HG02571 (cell line): Measurements from ENCODE around the gene ACSF3.
A peak's percentile ranks its signal among the peaks of the same experiment; 100 is the strongest.

Experiments
- ATAC-seq: cut with Tn5 transposase; IDR thresholded peaks from one replicate; pipeline ENCODE4 v1.9.1; 2021; ENCODE audit warnings: mild to moderate bottlenecking, moderate library complexity; ENCODE audit not compliant: unreplicated experiment

The ACSF3 gene

DNA sequence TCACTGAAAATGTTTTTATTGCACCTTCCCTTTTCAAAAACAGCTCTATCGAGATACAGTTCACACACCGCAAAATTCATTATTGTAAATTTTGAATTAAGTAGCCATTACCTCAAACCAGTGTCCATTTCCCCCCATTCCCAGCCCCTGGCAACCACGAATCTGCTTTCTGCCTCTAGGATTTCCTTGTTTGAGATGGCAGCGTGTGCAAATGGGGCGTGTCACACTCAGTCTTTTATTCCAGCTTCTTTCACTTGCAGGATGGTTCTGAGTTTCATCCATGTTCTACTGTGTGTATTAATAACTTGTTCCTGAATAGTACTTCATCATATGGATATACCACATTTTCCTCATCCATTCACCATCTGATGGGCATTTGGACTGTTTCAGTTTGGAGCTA lies 14.8 kb downstream of the ACSF3 start:
- ATAC-seq = no peak

DNA sequence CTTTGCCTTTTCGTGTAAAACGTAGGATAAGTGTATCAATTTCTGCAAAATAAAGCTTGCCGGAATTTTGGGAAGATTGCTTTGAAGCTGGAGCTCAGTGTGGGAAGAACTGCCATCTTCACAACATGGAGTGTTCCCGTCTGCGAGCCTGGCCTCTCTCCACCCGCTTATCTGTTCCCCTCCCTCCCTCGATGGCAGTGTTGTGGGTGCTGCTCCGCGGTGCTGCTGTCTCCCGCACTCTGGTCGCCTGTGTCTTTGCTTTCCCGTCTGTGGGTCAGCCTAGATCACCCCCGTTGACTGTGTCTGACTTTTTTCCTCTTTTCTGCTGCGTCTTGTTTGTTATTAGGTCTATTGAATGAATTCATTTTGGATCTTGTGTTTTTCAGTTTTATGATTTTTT lies 17.0 kb downstream of the ACSF3 start:
- no peak for ATAC-seq

DNA sequence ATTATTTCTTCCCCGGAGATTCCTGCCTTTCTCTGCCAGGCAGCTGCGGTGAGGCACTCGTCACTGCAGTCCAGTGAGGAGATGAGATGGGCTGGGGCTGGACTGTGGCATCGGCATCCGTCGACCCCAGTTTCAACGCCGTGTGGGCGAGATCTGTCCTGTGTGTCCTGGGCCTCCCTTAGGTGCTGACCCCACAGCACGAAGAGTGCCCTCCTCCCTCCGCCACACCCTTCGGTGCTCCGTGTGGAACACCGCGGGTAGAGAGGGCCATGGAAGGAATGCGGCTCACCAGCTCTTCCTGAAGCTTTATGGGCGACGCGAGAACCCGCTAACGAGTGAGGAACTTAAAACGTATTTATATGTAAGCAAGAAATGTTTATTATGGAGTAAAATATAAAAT lies 17.6 kb downstream of the ACSF3 start:
- ATAC-seq = no peak

DNA sequence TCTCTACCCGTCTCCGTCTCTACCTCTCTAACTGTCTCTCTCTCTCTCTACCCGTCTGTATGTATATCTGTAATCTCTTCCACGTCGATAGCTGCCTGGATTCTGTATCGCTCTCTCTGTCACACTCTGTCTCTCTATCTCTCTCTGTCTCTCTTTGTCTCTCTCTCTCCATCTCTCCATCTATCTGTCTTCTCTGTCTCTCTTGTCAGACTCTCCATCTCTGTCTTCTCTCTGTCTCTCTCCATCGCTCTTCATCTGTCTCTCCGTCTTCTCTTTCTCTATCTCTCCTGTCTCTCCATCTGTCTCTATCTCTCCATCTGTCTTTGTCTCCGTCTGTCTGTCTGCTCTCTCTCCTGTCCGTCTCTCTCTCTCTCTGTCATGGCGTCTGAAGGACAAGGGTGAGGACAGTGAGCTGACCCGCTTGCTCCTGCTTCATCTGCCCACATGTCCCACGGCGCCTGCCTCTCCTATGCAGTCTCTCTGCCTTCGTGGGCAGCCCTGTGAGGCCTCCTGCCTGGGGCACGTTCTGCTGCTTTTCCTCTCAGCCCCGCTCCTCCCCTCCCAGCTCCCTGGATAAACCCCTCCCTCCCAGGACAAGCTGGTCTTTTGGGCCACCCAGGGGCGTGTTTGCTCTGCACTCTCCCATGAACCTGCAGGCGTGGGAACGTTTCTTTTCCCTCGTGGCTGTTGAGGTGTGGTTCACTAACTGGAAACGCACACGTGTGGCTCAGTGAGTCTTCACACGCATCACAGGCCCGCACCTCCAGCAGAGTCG lies 18.9 kb downstream of the ACSF3 start:
- no peak for ATAC-seq

DNA sequence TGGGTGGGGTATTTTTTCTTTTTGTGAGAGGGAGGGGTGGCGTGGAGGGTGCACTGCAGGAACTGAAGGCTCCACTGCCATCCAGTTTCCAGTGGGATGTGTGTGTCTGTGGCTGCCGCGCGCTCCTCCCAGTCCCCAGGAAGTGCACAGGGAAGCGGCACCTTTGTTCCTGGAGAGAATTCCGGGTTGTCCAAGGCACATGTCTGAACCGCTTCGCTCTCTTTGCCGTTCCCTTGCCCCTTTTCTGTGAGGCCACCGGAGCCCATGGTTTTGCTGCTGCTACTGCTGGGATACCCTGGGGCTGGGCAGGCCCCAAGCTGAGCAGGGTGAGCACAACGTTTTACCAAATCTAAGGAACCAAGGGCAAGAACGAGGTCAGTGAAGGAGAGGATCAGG lies 19.5 kb downstream of the ACSF3 start:
- no peak for ATAC-seq

DNA sequence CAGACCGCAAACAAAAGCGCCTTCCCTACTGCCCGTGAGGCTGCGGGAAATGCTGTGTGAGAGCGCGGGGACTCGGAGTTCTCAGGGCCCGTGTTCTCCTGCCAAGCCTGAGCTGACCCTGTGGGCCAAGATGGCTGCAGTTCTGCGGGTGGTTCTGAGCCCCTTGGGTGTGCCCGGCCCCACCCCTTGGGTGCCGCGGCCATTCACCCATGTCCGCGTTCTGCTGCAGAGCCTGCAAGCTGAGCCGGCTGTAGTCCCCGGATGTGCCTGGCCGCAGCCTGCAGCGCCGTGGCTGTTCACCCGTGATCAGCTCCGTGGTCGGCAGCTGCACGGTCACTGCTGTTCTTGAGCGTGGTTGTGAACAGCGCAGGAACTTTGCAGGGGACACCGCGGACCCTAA lies 20.0 kb downstream of the ACSF3 start:
- ATAC-seq = no peak

DNA sequence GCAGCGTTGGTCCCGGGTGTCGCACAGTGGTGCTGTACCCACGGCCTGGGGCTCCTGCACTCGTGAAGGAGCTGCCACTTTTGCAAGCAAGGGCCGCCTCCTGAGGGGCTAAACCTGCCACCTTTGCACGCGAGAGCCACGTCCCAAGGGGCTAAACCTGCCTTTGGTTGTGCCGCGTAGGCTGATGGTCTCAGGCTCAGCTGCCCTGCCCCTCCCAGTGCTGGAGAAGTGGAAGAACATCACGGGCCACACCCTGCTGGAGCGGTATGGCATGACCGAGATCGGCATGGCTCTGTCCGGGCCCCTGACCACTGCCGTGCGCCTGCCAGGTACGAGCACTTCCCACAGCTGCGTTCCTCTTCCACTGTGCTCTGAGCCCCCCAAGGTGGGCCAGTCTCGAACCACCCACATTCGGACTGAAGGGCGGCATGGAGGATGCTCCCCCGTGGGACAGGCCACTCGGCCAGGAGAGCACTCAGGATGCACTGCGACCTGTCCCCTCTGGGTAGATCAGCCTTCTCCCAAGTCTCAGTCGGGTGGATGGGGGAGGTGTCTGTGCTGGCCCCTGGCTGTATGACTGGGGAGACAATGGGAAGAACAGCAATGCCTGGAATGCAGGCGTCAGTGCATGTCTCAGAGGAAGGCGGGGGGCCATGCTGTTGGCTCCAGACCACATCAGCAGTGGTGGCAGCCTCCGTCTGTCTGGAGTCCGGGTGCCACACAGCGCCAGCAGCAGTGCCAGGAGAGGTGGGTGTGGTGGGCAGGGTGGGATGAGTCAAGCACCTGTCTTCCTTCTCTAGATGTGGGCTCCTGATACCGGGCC lies 20.7 kb downstream of the ACSF3 start:
- ATAC-seq = no peak

DNA sequence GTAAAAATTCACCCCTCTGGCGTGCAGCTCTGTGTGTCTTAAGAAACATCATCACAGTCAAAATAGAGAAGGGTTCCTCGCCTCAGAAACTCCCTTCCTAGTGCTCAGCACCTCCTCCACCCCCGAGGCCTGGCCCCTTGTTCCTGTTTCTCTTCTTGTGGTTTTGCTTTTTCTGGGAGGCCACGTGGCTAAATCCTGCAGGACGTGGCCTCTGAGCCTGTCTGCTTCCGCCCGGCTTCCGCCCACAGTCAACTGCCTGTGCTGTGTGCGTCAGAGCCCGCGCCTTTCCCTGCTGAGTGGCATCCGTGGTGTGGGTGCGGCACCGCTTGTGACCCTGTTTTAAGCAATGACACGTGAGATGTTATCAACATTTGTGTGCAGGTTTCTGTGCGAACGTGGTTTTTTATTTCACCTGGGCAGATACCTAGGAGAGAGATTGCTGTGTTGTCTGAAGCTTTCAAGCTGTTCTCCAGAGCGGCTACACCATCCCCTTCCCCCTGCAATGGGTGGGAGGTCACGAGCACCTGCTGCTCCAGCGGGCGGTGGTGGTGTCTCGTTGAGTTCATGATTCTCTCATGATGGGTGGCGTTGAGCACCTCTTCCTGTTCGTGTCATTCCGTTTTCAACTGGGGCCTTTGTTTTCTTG lies 21.7 kb downstream of the ACSF3 start:
- peak; percentile 60 for ATAC-seq

DNA sequence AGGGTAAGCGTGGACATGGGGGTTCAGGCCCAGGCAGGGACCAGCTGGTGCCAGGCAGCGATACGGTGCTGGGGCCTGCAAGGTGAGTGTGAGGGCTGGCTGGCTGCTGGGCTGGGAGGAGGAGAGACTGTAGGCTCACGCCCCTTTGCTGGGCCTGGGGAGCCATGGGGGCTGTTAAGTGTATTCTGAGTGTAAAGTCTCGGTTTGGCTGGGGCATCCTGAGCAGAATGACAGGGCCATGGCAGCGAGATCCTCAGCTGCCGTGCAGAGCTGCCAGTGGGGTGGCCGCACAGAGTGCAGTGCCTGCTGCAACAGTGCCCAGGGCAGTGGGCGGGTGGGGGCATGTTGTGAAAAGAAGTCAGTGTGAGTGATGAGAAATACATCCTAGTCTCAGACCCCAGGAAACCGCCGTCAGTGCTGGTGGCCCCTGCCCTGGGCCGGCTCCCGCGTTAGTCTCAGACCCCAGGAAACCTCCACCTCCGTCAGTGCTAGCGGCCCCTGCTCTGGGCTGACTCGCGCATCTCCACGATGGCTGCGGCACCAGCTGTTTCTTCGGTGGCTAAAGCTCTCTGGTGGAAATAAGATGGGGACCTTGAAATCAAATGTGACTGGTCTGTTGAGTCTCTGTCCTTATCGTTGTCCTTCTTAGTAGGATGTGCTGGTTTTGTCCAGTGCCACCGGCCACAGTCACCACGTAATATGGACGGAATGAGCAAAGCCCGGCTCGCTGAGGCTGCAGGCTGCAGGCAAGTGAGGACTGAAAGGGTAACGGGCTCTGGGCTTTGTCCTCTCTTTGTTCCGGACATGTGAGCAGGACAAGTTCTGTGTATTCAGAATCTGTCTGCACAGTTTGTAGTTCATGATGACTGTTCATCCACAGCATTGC lies 22.9 kb downstream of the ACSF3 start:
- ATAC-seq = no peak

DNA sequence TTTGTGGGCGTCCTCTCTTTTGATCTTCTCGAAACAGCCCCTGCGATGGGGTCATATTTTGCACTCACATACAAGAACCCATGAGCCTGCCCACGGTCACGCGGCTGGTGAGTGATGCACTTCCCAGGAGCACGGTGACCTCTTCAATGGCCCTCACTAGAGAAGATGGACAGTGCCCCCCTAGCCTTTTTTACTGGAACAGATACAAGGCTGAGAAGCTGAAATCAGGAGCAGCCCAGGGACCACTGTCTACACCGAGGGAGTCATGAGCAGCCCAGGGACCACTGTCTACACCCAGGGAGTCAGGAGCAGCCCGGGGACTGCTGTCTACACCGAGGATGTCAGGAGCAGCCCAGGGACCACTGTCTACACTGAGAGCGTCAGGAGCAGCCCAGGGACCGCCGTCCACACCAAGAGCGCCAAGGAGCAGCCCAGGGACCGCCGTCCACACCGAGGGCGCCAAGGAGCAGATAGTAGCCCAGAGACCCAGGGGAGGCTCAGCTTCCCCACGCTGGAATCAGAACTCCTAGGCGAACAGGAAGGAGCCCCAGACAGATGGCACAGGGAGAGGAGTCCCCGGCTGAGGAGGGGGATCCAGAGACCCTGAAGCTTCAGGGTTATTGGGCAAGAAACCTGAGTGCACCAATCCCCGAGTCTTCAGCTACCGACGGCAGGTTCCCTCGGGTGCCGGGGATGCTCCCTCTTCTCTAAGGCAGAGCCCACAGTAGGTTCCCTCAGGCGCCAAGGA lies 23.7 kb downstream of the ACSF3 start:
- ATAC-seq = no peak

DNA sequence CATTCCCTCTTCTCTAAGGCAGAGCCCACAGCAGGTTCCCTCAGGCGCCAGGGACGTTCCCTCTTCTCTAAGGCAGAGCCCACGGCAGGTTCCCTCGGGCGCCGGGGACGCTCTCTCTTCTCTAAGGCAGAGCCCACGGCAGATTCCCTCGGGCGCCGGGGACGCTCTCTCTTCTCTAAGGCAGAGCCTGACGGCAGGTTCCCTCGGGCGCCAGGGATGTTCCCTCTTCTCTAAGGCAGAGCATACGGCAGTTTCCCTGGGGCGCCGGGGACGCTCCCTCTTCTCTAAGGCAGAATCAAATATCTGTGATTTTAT lies 24.3 kb downstream of the ACSF3 start:
- no peak for ATAC-seq

DNA sequence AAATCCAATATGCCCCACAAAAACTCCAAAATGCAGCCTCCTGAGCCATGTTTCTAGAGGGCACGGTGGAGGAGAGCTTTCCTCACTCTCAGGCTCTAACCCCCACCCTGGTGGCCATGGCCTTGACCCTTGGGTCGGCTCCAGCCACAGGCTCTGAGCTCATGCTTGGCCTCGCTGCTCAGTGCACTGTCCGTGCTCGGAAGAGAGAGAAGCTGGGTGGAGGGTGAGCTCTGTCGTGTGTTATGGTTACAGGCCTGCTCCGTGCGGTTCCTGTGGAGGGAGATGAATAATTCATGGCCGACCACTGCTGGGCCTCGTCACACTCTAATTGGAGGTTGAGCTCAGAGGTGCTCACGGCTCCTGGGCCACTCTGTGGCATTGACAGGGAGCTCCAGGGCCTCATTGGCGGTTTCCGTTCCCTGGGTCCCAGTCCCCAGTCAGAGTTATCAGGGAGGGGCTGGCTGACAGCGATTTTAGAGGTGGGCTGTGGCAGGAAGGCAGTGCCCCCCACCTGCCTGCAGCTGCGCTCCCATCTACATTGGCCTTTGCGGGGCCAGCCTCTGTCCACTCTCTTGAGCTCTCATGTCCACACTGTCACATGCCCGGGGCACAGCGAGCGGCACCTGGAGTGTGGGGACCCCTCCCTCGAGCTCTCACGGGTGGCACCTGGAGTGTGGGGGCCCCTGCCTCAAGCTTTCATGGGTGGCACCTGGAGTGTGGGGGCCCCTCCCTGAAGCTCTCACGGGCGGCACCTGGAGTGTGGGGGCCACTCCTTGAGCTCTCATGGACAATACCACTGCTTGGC lies 24.9 kb downstream of the ACSF3 start:
- ATAC-seq = no peak

DNA sequence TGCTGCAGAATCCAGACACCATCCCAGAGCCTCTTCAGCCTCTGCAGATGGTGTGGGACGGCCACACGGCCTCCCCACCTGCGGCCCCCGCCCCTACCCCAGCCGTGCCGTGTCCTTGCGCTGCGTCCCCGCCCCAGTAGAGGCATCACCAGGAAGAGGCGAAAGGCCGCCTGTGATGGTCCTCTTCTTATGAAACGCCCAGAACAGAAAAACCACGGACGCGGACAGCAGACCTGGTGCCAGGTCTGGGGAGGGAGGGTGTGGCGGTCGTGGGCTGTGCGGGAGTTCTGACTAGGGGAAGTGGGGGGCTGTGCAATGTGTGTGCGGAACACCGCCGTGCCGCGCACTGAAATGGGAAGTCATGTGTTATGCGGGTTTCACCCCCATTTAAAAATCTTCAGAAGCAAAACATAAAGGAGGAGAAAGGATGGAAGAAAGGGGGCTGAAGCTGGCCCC lies 25.5 kb downstream of the ACSF3 start:
- ATAC-seq = no peak

DNA sequence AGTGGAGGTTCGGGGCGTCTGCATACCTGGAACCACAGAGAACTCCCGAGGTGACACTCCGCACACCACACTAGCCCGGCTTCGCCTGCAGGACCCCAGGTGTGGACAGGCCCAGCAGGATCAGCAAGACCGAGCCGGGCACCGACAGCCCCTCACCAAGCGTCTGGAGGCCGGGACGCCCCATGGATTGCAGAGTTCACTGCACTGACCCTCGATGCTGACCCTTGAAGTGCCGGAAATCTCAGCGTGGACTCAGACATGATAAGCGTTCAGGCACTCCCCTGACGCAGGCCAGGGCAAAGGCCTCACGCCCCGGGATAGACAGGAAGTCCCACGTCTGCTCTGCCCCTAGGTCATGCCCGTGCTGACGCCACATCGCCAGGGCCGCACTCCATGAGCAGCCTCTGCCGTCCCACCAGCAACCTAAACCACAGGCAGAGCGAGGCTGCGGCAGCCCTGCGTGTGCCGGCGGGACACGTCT lies 26.0 kb downstream of the ACSF3 start:
- no peak for ATAC-seq

DNA sequence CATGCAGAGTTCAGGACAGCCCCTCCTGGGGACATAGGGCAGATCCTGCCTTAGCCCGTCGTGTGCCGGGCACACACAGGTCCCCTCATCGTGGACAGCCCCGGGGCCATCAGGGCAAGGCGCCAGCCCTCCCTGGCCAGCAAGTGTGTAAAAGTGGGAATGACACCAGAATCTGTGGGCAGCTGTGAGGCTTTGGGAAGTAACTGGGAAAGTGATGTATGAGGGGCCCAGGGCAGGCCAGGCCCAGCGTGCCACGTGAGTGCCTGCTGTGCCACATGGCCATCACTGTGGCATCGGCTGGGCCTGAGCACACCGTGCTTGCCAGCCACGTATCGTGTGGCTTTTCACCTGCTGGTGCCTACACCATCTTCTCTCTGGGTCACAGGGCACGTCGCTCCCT lies 26.6 kb downstream of the ACSF3 start:
- ATAC-seq = no peak

DNA sequence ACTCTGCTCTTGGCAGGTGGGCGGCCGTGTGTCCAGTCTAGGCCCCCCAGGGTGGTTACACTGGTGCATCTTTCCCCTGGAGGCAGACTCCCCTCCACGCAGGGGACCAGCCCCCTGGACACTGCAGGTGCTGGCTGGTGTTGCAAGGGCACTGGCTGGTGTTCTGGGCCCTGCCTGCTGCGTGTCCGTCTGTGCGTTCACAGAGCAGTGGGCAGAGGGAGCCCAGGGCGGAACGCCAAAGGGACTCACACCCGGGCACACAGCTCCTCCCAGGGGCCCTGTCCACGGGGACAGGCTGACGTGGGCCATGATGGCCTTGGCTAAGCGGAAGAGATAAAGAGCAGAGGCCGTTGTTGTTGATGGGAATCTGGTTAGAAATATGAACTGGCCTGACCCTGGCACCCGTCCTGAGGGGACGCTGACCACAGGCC lies 27.3 kb downstream of the ACSF3 start:
- ATAC-seq = no peak

DNA sequence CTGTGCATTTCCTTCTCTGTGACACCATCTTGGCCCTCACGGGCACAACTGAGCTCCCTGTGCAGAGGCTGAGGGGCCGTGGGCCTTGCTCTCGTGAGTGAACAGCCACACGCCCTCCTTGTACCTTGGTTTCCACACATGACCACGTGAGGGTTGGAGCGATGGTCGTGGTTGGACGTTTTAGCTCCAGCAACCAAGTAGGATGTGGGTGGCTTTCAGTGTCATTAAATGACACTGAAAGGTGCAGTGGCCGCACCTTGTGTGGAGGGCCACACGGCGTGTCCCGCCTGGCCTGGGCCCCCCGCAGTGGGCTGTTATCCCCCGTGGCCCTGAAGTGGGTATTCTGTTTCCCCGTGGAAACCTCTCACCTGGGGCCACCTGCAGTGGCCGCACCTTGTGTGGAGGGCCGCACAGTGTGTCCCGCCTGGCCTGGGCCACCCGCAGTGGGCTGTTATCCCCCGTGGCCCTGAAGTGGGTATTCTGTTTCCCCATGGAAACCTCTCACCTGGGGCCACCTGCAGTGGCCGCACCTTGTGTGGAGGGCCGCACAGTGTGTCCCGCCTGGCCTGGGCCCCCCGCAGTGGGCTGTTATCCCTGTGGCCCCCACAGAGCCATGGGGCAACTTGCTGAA lies 28.2 kb downstream of the ACSF3 start:
- ATAC-seq = no peak

DNA sequence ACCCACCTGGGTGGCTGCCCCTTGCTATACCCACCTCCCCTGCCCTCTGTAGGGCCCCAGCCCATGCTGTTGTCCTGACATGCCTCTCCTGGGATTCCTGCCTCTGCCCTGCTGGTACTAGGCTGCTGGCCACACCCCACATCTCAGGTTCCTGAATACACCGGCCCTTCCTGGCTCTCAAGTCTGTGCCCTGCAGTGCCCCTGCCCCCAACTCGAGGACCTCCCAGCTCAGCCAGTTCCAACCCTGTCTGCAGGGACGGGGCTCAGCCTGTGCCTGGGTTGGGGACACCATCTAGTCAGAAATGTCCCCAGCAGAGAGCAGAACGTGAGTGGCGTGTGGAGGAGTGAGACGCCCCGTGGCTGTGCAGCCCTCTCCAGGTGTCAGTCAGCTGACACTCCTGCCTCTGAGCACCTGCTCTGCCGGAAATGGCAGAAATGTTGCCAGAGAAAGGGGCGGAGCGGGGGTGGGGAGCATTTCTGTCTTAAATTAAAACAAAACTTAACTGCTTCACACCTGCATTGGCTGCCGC lies 28.7 kb downstream of the ACSF3 start:
- no peak for ATAC-seq
